T-helper 17 cell (primary cell): ENCODE measurements around the gene PHOSPHO1. TPM values are rescaled to one million over a fixed set of nuclear protein-coding genes. Genes with fewer than 3 reads are reported as not detected.
A peak's percentile ranks its signal among the peaks of the same experiment; 100 is the strongest.
"Not testable (repeated sequence)": the region's sequence is repeated elsewhere in the genome, so short reads cannot be mapped to it uniquely, and the experiment has no call there.

Source experiments
- ATAC-seq: fragments of 150-1000 bp; cut with Tn5 transposase; 2 replicates; pipeline ENCODE4 v1.10.0; 2021; ENCODE audit warnings: mild to moderate bottlenecking, moderate library complexity
- DNase-seq, 3 donors: peaks; one replicate each; pipeline versions ENCODE4 v3.0.0 to v3.0.0-alpha.2; 2020 to 2021
- H3K9me3 ChIP-seq: one replicate; pipeline ENCODE4 v1.7.0; 2013; ENCODE audit warnings: low read length, mild to moderate bottlenecking; ENCODE audit not compliant: control insufficient read depth, poor library complexity, severe bottlenecking
- H3K27ac Mint-ChIP-seq: one replicate; pipeline ENCODE4 v1.8.0; 2022; ENCODE audit warnings: mild to moderate bottlenecking, moderate library complexity, mixed read lengths
- H3K27me3 Mint-ChIP-seq: one replicate; pipeline ENCODE4 v1.8.0; 2022; ENCODE audit warnings: mixed read lengths
- H3K36me3 Mint-ChIP-seq: one replicate; pipeline ENCODE4 v1.8.0; 2022; ENCODE audit warnings: low read depth, mixed read lengths
- H3K4me1 Mint-ChIP-seq: one replicate; pipeline ENCODE4 v1.8.0; 2022; ENCODE audit warnings: mild to moderate bottlenecking, mixed read lengths
- H3K4me3 Mint-ChIP-seq: one replicate; pipeline ENCODE4 v1.8.0; 2022; ENCODE audit warnings: mild to moderate bottlenecking, moderate library complexity, mixed read lengths
- total RNA-seq, 4 donors: library from RNA in 2 of 4; stranded (reverse) in 2 of 4; gene quantifications; one replicate each; pipeline ENCODE4 v1.2.3 and lab custom pipeline; 2022 to 2026

The PHOSPHO1 gene
- total RNA-seq, 2 donors from 2014 or later = not detected

DNA sequence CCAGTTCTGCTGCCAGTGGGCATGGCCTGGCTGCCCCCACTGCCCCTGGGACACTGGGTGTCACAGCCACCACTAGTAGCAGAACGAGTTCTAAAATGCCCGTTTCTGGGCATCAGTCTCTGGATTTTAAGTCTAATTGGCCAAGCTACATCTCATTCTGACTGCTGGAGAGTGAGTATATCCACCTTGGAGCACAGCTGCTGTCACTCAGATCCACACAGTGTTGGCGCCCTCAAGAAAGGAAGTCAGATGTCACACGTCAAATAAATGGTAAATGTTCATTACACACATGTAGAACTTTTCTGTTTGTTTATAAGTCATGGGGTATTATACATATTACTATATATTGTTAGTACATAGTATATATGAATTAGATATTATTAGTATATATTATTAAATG lies 39.7 kb downstream of the PHOSPHO1 start:
- Mint-ChIP-seq H3K4me3 (no peak overlapping the region), H3K27ac (no peak overlapping the region), H3K36me3 (no peaks in the 10 kb centered on the region), H3K27me3 (peaks cover 7% of the 10 kb centered on the region), H3K4me1 (peaks cover 25% of the 10 kb centered on the region)
- no peaks in the 10 kb centered on the region for H3K9me3 ChIP-seq
- no peak for ATAC-seq
- DNase-seq = no peak

- Mint-ChIP-seq H3K4me1 (peaks cover 9% of the 10 kb centered on the region), H3K27ac (no peak overlapping the region), H3K36me3 (no peaks in the 10 kb centered on the region), H3K4me3 (no peak overlapping the region), H3K27me3 (peaks cover 3% of the 10 kb centered on the region)
- DNase-seq (no peak), ATAC-seq (no peak)
- H3K9me3 ChIP-seq = no peaks in the 10 kb centered on the region
These were observed 43.3 kb downstream of the PHOSPHO1 start for GRCh38 chr17:49187301-49187700.

GRCh38 chr17:49185381-49185780 lies 45.2 kb downstream of the PHOSPHO1 start:
- H3K4me1 Mint-ChIP-seq, H3K36me3 Mint-ChIP-seq, DNase-seq, H3K27ac Mint-ChIP-seq, ATAC-seq, H3K27me3 Mint-ChIP-seq, H3K4me3 Mint-ChIP-seq, H3K9me3 ChIP-seq: not testable (repeated sequence)

DNA sequence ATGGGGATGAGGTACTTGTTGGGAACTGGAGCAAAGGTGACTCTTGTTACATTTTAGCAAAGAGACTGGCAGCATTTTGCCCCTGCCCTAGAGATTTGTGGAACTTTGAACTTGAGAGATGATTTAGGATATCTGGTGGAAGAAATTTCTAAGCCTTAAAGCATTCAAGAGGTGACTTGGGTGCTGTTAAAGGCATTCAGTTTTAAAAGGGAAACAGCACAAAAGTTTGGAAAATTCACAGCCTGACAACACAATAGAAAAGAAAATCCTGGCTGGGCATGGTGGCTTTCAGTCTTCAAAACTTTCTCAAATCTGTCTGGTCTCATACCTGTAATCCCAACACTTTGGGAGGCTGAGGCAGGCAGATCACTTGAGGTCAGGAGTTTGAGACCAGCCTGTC lies 46.1 kb downstream of the PHOSPHO1 start:
- DNase-seq, H3K9me3 ChIP-seq, H3K4me3 Mint-ChIP-seq, H3K27me3 Mint-ChIP-seq, H3K27ac Mint-ChIP-seq, H3K4me1 Mint-ChIP-seq, ATAC-seq, H3K36me3 Mint-ChIP-seq: not testable (repeated sequence)

DNA sequence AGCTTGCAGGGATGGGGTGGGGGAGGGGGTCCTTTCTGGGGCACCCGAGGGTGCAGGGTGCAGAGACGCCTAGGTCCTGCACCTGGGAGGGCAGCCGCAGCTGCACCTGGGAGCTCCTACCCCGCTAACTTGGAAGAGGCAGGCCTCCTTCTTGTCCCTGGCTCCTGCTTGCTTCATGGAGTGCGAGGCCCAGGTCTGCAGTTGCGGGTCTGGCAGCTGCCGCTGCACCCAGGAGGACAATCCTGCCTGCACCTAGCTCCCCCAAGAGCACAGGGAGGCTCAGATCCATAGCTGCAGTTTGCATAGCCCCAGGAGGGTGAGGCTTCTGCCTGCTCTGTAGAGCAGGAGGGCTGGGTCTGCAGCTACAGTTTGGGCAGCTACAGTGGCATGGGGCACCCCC lies 46.8 kb downstream of the PHOSPHO1 start:
- DNase-seq (no peak), ATAC-seq (no peak)
- Mint-ChIP-seq H3K36me3 (no peaks in the 10 kb centered on the region), H3K27ac (no peak overlapping the region), H3K27me3 (no peaks in the 10 kb centered on the region), H3K4me3 (no peak overlapping the region), H3K4me1 (peaks cover 2% of the 10 kb centered on the region)
- H3K9me3 ChIP-seq = no peaks in the 10 kb centered on the region

DNA sequence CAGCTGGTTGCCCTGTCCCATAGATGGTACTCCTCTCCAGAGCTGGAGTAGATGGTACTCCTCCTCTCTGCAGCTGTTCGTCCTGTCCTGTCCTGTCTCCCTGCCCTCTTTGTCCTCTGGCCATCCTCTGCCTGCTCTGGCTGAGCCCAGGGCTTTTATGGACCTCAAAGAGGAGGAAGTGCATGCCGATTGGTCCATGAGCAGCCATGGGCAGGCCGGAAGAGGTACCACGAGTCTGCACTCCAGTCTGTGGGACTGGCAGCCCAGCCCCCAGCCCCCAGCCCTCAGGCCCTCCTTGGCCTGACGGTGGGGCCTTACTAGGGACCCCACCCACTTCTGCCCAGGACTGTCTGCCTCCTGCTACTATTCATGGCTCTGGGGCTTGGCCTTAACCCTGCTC lies 47.2 kb downstream of the PHOSPHO1 start:
- no peaks in the 10 kb centered on the region for H3K36me3 Mint-ChIP-seq
- H3K4me3 Mint-ChIP-seq = no peak overlapping the region
- no peaks in the 10 kb centered on the region for H3K9me3 ChIP-seq
- ATAC-seq (no peak), DNase-seq (no peak)
- H3K4me1 Mint-ChIP-seq = peaks cover 2% of the 10 kb centered on the region
- H3K27ac Mint-ChIP-seq = no peak overlapping the region
- no peaks in the 10 kb centered on the region for H3K27me3 Mint-ChIP-seq

DNA sequence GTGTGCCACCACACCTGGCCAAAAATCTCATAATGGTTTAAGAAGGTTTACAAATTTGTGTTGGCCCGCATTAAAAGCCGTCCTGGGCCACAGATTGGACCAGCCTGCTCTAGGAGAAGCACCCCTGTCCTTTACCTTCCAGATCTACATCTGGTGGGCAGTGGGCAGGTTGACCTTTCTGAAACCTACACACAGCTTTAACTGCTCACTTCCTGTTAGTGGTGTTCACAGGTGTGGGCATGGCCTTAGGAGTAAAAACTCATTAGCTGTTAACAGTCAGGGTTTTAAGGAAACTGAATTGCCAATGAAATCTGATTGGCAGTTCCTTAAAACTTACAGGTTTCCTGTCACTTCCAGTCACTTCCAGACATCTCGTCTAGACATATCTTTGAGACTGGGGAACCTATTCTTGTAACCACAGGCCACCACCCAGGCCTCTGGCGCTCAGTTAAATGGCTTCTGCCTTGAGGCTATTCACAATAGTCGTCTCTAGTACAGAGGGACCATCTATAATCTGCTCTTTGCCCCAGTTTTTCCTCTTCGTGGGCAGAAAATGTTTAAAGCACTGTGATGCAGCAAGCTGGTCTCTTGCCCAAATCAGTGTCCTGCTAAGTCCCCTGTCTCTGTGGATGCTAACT lies 49.5 kb downstream of the PHOSPHO1 start:
- ATAC-seq (no peak), DNase-seq (no peak)
- Mint-ChIP-seq H3K4me3 (no peak overlapping the region), H3K36me3 (no peaks in the 10 kb centered on the region), H3K4me1 (peaks cover 2% of the 10 kb centered on the region), H3K27me3 (no peaks in the 10 kb centered on the region), H3K27ac (no peak overlapping the region)
- peaks cover 9% of the 10 kb centered on the region for H3K9me3 ChIP-seq

- H3K4me1 Mint-ChIP-seq = peaks cover 2% of the 10 kb centered on the region
- H3K4me3 Mint-ChIP-seq = no peak overlapping the region
- DNase-seq (peak; percentile 41 to 49 (median 46)), ATAC-seq (peak; percentile 57)
- no peaks in the 10 kb centered on the region for H3K27me3 Mint-ChIP-seq
- H3K9me3 ChIP-seq = peaks cover 12% of the 10 kb centered on the region
- no peak overlapping the region for H3K27ac Mint-ChIP-seq
- no peaks in the 10 kb centered on the region for H3K36me3 Mint-ChIP-seq
These were observed 50.3 kb downstream of the PHOSPHO1 start for GRCh38 chr17:49180303-49180702.

DNA sequence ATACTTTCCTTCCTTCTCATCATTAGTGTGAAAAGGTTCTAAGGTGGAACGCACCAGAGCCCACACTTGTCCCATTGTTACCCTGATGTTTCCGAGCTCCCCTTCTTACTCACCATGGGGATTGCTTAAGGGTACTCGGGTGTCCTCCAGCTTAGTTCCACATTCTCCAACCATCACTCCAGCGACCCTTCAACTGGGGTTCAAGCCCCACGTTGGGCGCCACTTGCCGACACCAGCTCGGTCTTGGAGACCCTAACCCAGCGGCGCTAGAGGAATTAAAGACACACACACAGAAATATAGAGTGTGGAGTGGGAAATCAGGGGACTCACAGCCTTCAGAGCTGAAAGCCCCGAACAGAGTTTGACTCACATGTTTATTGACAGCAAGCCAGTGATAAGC lies 54.6 kb downstream of the PHOSPHO1 start:
- not testable (repeated sequence) for H3K36me3 Mint-ChIP-seq, ATAC-seq, H3K4me3 Mint-ChIP-seq, H3K27ac Mint-ChIP-seq, H3K4me1 Mint-ChIP-seq, DNase-seq
- peaks cover 12% of the 10 kb centered on the region for H3K9me3 ChIP-seq
- peaks cover 12% of the 10 kb centered on the region for H3K27me3 Mint-ChIP-seq

Other genes with a start within 250 kb of the PHOSPHO1 start
- gene IGF2BP1, start 233.4 kb downstream of the PHOSPHO1 start, total RNA-seq = not detected
- under 1 TPM; 0.15 to 0.18 TPM for gene B4GALNT2, start 98.0 kb downstream of the PHOSPHO1 start, total RNA-seq
- gene GNGT2, start 20.2 kb downstream of the PHOSPHO1 start, total RNA-seq = 1 to 10 TPM; 3.0 to 4.4 TPM
- gene ABI3, start 20.1 kb downstream of the PHOSPHO1 start, total RNA-seq = 10 to 100 TPM in 1 of 2 donors, 1 to 10 TPM in 1; 6.5 to 10.5 TPM
- 10 to 100 TPM; 53.5 to 56.9 TPM for gene ZNF652, start 131.5 kb upstream of the PHOSPHO1 start, total RNA-seq
- 10 to 100 TPM; 45.8 to 49.9 TPM for gene PHB1, start 184.1 kb upstream of the PHOSPHO1 start, total RNA-seq